Measurements from ENCODE around the gene TMEFF1.

TMEFF1 gene

DNA sequence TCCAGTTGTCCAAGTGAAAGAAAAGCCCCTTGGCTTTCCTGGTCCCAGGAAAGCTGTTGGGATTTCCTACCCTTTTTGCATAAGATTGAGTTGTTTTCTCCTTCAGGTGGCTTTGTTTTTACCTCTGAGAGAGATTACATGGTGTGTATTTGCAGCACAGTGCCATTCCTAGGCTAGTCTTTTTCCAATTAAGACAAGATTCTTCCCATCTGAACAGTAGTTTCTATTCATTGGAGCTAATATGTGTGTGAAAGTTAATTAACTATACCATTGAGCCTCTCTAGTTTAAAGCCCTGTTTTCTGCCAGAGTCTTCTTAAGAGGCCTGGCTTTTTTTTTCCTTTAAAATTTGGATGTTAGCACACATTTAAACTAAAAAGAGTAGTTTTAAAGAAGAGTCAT lies 25.9 kb upstream of the TMEFF1 start:
- no peak for DNase-seq

DNA sequence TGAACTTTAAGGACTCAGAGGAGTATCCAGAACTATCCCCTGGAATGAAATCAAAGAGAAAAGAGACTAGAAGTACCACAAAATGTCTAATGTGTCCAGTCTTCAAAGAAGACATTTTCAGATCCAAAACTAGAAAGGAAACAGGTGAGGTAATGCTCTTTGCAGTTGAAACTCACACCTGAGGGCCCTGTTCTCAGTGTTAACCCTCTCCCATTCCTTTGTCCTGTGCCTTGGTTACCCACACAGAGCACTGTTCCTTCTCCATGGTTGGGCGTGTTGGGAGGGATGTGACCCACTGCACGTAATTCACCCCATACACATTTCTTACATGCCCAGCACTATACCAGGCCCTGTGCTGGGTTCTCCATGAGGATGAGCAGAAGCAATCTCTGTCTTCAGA lies 24.7 kb upstream of the TMEFF1 start:
- DNase-seq, result no peak

GRCh38 chr9:100449420-100449819 lies 23.5 kb upstream of the TMEFF1 start:
- DNase-seq, result no peak

- DNase-seq, result no peak
Observed at GRCh38 chr9:100452894-100453293, 20.1 kb upstream of the TMEFF1 start.

DNA sequence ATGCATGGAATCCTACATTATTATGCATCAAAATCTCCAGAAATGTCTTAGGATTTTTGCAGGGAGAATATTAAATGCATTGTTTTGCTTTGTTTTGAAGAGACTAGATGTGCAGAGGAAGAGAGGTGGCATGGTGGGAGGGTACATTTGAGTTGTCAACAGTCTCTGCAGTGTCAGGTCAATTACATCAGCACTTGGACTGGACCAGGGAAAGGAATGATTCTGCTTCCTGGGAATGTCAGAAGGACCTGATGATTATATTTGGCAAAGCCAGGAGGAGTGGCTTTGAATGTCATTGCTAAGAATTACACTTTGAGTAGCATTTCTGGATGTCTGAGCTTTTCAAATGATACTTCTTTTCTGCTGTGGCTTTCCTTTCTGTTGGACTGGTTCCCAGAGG lies 17.5 kb upstream of the TMEFF1 start:
- DNase-seq, result peak; percentile 52

DNA sequence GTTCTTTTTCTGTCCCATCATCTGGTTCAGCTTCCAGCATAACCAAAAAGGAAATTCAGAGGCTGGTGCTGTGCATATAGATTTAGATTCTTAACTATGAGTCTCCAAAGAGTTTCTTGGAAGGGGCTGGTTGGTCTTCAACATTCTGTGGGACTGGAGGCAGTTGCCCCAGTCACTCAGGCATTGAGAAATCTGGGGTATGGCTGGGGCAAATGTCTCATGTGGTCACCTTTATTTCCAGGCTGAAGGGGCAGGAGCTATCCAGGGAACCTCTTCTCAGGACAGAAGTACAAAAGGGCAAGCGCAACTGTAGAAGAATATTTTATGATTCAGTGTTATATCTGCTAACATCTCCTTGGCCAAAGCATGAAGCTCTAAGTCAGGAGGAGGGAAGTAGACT lies 15.4 kb upstream of the TMEFF1 start:
- DNase-seq, result no peak

- DNase-seq, result no peak
Observed at GRCh38 chr9:100459963-100460362, 13.0 kb upstream of the TMEFF1 start.

GRCh38 chr9:100465274-100465673 lies 7.7 kb upstream of the TMEFF1 start:
- no peak for DNase-seq

DNA sequence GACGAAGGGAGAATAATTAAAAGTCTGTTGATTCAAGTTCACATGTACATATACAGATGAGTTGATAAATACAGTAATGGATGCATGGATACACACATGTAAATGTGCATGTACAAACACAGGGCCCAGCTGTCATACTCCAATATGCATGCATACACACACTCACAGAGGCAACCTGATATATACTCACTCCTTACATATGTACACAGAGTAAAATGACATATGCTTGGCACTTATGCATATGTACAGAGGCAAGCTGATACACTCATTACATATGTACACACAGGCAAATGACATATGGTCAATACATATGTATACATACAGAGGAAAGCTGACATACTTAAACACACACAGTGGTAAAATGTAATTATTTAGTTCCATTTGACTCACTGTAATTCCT lies 7.2 kb upstream of the TMEFF1 start:
- no peak for DNase-seq

- no peak for DNase-seq
Observed at GRCh38 chr9:100466171-100466828, 6.6 kb upstream of the TMEFF1 start.

DNA sequence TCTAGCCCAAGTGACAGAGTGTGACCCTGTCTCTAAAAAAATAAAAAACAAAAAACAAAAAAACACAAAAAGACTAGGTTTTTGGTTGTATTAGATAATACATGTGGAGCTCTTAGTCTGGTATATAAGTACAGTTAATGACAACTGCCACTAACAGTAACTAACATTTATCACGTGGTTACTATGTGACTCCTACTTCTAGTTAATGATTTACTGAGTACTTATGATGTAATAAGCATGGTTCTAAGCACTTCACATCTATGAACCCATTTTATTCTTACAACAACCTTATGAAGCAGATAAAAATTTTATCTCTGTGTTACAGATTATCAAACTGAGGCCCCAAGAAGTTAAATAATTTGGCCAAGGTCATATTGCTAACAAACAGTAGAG lies 6.1 kb upstream of the TMEFF1 start:
- no peak for DNase-seq

DNA sequence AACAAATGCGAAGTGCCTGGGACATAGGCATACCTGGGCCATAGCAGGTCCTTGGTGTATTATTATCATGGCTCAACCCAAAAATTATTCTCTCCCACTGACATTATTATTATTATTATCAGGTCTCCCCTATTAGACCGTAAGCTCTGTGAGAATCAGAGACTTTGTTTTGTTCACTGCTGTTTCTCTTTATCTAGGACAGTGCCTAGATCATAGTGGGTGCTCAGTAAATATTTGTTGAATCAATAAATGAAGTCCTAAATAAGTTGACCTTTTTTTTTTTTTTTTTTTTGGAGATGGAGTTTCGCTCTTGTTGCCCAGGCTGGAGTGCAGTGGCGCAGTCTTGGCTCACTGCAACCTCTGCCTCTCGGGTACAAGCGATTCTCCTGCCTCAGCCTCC lies 4.9 kb upstream of the TMEFF1 start:
- no peak for DNase-seq

- no peak for DNase-seq
Observed at GRCh38 chr9:100472268-100472667, 681 bp upstream of the TMEFF1 start.

- peak; percentile 44 for DNase-seq
Observed at GRCh38 chr9:100473276-100474081, 530 bp downstream of the TMEFF1 start.

GRCh38 chr9:100474082-100474923 lies 1.4 kb downstream of the TMEFF1 start:
- DNase-seq, result peak; percentile 6

DNA sequence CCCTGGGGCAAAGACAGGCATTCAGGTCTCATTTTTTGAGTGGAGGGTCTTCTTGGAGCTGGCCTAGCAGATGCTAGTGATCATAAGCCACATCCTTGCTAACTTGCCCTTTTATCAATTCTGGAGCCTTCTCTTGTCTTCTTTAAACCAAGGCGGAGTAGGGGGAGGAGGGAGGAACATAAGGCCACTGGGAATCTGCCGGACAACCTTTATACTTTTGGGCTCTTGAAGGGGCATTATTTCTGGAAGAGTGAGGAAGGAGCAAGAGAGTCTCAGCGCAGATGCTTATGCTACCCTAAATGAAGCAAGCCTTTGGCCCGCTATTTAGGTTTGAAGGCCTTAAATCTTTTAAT lies 2.0 kb downstream of the TMEFF1 start:
- DNase-seq, result no peak

DNA sequence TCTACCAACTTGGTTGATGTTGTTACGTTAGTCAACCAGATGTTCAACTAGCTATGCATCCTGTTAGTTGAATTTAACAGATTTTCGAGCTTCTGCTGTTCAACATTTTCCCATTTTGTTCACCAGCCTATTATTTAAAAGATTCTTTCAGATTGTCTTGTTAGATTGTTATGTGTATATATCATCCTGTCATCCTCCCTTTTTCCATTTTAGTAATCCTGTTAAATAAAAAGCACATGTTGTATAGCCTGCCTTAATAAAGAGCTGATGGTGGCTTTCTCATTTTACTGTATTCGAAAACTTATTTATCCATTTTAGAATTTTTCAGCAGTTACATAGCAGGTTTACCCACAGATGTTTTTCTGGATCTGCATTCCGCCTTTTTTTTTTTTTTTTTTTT lies 4.3 kb downstream of the TMEFF1 start:
- peak; percentile 37 for DNase-seq

DNA sequence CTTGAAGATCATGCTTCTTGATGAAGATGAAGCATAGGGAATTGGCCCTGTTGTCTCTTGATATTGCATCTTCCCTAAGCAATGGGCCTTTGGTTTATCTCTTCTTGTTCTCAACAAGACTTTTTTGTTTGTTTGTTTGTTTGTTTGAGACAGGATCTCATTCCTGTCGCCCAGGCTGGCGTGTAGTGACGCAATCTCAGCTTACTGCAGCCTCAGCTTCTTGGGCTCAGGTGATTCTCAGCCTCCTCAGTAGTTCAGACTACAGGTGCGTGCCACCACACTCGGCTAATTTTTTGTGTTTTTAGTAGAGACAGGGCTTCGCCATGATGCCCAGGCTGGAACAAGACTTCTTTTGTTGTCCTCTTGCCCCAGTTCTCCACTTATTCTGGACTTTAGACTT lies 5.2 kb downstream of the TMEFF1 start:
- no peak for DNase-seq

DNA sequence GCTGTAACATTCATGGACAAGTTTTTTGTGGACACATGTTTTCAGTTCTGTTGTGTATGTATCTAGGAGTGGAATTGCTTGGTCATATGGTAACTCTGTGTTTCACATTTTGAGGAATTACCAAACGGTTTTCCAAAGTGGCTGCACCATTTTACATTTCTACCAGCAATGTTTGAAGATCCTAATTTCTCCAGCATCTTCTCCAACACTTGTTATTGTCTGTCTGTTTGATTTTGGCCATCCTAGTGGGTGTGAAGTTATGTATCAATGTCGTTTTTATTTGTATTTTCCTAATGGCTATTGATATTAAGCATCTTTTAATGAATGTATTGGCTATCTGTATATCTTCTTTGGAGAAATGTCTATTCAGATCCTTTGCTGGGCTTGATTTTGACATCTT lies 6.9 kb downstream of the TMEFF1 start:
- DNase-seq, result no peak

DNA sequence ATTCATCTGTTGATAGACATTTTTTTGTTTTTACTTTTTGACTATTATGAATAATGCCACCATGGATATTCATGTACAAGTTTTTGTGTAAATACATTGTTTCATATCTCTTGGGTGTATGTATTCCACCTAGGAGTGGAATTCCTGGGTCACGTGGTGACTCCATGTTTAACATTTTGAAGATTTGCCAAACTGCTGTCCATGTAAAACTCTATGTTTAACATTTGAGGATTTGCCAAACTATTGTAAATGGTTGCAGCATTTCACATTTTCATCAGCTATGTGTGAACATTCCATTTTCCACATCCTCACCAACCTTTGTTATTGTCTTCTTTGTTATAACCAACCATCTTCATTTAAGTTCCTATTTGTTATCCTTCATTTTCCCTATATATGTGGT lies 12.2 kb downstream of the TMEFF1 start:
- DNase-seq, result peak; percentile 18

DNA sequence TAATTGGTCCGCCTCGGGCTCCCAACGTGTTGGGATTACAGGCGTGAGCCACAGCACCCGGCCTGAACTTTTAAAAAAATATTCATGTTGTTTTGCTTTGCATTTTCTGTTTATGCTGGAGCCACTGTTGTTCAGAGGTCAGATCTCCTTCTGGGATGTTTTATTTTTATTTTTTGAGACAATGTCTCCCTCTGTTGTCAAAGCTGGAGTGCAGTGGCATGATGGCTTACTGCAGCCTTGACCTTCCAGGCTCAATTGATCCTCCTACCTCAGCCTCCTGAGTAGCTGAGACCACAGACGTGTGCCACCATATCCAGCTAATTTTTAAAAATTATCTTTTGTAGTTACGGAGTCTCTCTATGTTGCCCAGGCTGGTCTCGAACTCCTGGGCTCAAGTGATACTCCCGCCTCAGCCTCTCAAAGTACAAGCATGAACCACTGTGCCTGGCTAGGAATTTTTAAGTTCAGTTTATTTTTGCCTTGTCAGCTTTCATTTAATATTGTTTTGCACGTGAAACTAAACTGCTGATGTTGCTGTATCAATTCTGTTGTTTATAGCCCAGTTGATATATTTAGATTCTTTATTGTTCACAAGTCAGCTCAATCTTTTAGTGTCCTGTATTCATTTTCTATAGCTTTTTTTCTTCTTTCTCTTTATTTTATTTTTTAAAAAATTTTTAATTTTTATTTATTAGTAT lies 13.7 kb downstream of the TMEFF1 start:
- DNase-seq, result no peak

DNA sequence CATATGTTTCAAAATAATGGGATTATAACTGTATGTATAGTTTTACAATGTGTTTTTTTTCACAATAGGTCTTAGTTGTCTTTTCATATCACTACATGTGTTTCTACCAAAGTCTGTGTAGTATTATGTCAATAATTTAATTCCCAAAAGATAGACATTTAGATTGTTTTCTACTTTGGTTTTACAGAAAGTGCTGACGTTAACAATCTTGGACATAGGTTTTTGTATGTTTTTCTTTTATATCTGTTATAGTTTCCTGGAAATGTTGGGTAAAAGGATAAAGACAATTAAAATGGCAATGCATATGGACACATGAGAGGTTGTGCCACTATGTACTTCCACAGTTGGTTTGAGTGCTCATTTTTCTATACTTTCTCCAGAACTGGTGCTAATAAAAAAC lies 15.2 kb downstream of the TMEFF1 start:
- no peak for DNase-seq

GRCh38 chr9:100489836-100490235 lies 16.9 kb downstream of the TMEFF1 start:
- no peak for DNase-seq
